Psoas muscle (tissue), 8 donors: Measurements from ENCODE around the gene UBE2C. TPM values are rescaled to one million over a fixed set of nuclear protein-coding genes. Genes with fewer than 3 reads are reported as not detected.

ENCODE experiments used
- ATAC-seq, 4 donors: fragments of 200-7000 bp; cut with Tn5 transposase; one replicate each; pipeline ENCODE4 v1.9.1; 2020; ENCODE audit warnings: moderate library complexity in 3 of 4, mild to moderate bottlenecking in 2 of 4
- DNase-seq, 2 donors: peaks; one replicate each; pipeline ENCODE4 v3.0.0-alpha.2; 2020
- H3K27ac ChIP-seq: fragments of 200-600 bp; one replicate; pipeline ENCODE4 v1.8.0; 2022
- H3K27me3 ChIP-seq, 3 donors: fragments of 200-600 bp in 1 of 3; one replicate each; pipeline versions ENCODE4 v1.6.1 to v1.8.0; 2013 to 2022; ENCODE audit warnings: low read length in 2 of 3, mild to moderate bottlenecking in 2 of 3, moderate library complexity in 1 of 3; ENCODE audit not compliant: insufficient read depth in 3 of 3
- H3K36me3 ChIP-seq, 2 donors: fragments of 200-600 bp in 1 of 2; one replicate each; pipeline versions ENCODE4 v1.6.1 to v1.8.0; 2013 to 2022; ENCODE audit warnings: low read depth in 1 of 2, mild to moderate bottlenecking in 1 of 2, moderate library complexity in 1 of 2; ENCODE audit not compliant: insufficient read depth in 1 of 2
- H3K4me1 ChIP-seq: fragments of 200-600 bp; one replicate; pipeline ENCODE4 v1.8.0; 2022
- H3K4me3 ChIP-seq: fragments of 200-600 bp; one replicate; pipeline ENCODE4 v1.8.0; 2022; ENCODE audit warnings: mild to moderate bottlenecking
- H3K9me3 ChIP-seq: fragments of 200-600 bp; one replicate; pipeline ENCODE4 v1.8.0; 2022
- CTCF ChIP-seq: fragments of 200-600 bp; IDR thresholded peaks from one replicate; pipeline ENCODE4 v1.8.0; 2022; ENCODE audit warnings: antibody characterized with exemption
- WGBS, 3 donors: extraction: QIAGEN DNeasy Blood & Tissue Kit; methylation state at CpG; one replicate each; pipeline versions ENCODE4 v1.1.6 to v1.1.7; 2013; 5-methylcytosine and 5-hydroxymethylcytosine counted together
- intact Hi-C, 2 donors: fragments of 100-400 bp; cut with DNase I; formaldehyde crosslinking; loops; one replicate each; pipeline versions ENCODE4 v1.11.0 to v1.14.2; 2022
- polyA plus RNA-seq, 3 donors: library from polyadenylated mRNA; stranded (reverse); fragments of 200-250 nt; gene quantifications; one replicate each; pipeline ENCODE4 v1.2.3, GENCODE V29; 2013
- total RNA-seq, 4 donors: library from RNA; stranded (reverse); fragmentation: NEBNext Ultra II Directional in 2 of 4; extraction: Animal tissue kit (Norgen Biotek cat#: 25700) in 2 of 4; gene quantifications; one replicate each; pipeline versions ENCODE4 v1.2.1 to v1.2.4, GENCODE V29; 2021 to 2023
- donor health status: healthy with polysubstance abuse.
- donor health status: DM: no; HTN: no; CAD: no; lungs with moderate emphysema.
- donor health status: Bipolar disorder and iron deficiency.
- donor health status: healthy.
- donor health status: DM: yes; HTN: yes; CAD: no.
- donor health status: DM: no; HTN: no; CAD: no.
- donor health status: DM: no; HTN: no; CAD: no.
- donor health status: DM: yes; HTN: yes; CAD: no.

The UBE2C gene
- total and polyA plus RNA-seq, 7 donors = 0.32 to 0.42 (median 0.38) TPM; not detected in 1

- peaks cover 21% of the 10 kb centered on the region for H3K4me1 ChIP-seq
- H3K9me3 ChIP-seq = no peaks in the 10 kb centered on the region
- H3K4me3 ChIP-seq = no peak overlapping the region
- DNase-seq = no peak
- no peak for TF ChIP-seq CTCF
- peaks cover 16 to 65% of the 10 kb centered on the region in 2 donors for H3K36me3 ChIP-seq
- no peak overlapping the region for H3K27ac ChIP-seq
- intact Hi-C loops = no loop called here
- H3K27me3 ChIP-seq = no peaks in the 10 kb centered on the region
- 90 to 91% (median 91%) methylated on average over 8 of the region's 8 CpGs for WGBS, 3 donors
- no peak for ATAC-seq
These were observed 2.1 kb upstream of the UBE2C start for GRCh38 chr20:45810191-45810970.

- Histone ChIP-seq H3K4me3 (peak overlapping the region; percentile 61), H3K9me3 (no peaks in the 10 kb centered on the region), H3K27me3 (no peaks in the 10 kb centered on the region), H3K4me1 (peaks cover 14% of the 10 kb centered on the region), H3K27ac (peak overlapping the region; percentile 9), H3K36me3 (peaks cover 10 to 39% of the 10 kb centered on the region in 2 donors)
- DNase-seq (no peak), ATAC-seq (peak in 1 of 4 donors; percentile 0)
- TF ChIP-seq CTCF = no peak
- intact Hi-C loops = no loop called here
- WGBS, 3 donors = 5 to 9% (median 8%) methylated on average over 11 of the region's 11 CpGs
These were observed 529 bp downstream of the UBE2C start for GRCh38 chr20:45813006-45813340.

- Histone ChIP-seq H3K4me3 (no peak overlapping the region), H3K27me3 (no peaks in the 10 kb centered on the region), H3K9me3 (no peaks in the 10 kb centered on the region), H3K27ac (peak overlapping the region; percentile 9), H3K4me1 (peaks cover 14% of the 10 kb centered on the region), H3K36me3 (peaks cover 10 to 38% of the 10 kb centered on the region in 2 donors)
- TF ChIP-seq CTCF = no peak
- ATAC-seq (no peak), DNase-seq (no peak)
- WGBS, 3 donors = 60 to 64% (median 62%) methylated on average over 7 of the region's 7 CpGs
- intact Hi-C loops = no loop called here
These were observed 1.0 kb downstream of the UBE2C start for GRCh38 chr20:45813489-45813888.

GRCh38 chr20:45814314-45814713 is 1.9 kb downstream of the UBE2C start:
- no peak overlapping the region for H3K27ac ChIP-seq
- no peaks in the 10 kb centered on the region for H3K9me3 ChIP-seq
- H3K4me3 ChIP-seq = no peak overlapping the region
- peaks cover 14% of the 10 kb centered on the region for H3K4me1 ChIP-seq
- no peak for DNase-seq
- intact Hi-C loops = no loop called here
- WGBS, 3 donors = 74 to 91% (median 77%) methylated on average over 3 of the region's 3 CpGs
- no peaks in the 10 kb centered on the region for H3K27me3 ChIP-seq
- ATAC-seq = no peak
- TF ChIP-seq CTCF = no peak
- peaks cover 6 to 38% of the 10 kb centered on the region in 2 donors for H3K36me3 ChIP-seq

GRCh38 chr20:45816951-45817350 is 4.5 kb downstream of the UBE2C start:
- intact Hi-C loops = no loop called here
- H3K27ac ChIP-seq = peak overlapping the region; percentile 55
- no peak for DNase-seq

More at GRCh38 chr20:45816951-45817350, 4.5 kb downstream of the UBE2C start:
- Histone ChIP-seq H3K4me3 (no peak overlapping the region), H3K36me3 (peaks cover 0 to 36% of the 10 kb centered on the region in 2 donors), H3K9me3 (no peaks in the 10 kb centered on the region), H3K27me3 (no peaks in the 10 kb centered on the region), H3K4me1 (peaks cover 11% of the 10 kb centered on the region)
- 59 to 91% (median 68%) methylated on average over 3 of the region's 3 CpGs for WGBS, 3 donors
- no peak for TF ChIP-seq CTCF
- no peak for ATAC-seq
